Left kidney (tissue), 2 donors: ENCODE results near the gene LAMA2. TPM values are rescaled to one million over a fixed set of nuclear protein-coding genes. Genes with fewer than 3 reads are reported as not detected.

ENCODE experiments used
- DNase-seq: peaks from one replicate; pipeline ENCODE4 v3.0.0-alpha.2; 2013
- polyA plus RNA-seq: library from polyadenylated mRNA; unstranded; fragments of 120-200 nt; gene quantifications from one replicate; pipeline ENCODE4 v1.2.1, GENCODE V29; 2013; ENCODE audit not compliant: insufficient read length

The LAMA2 gene
- polyA plus RNA-seq, 1 donor, result 40.1 TPM

- no peak for DNase-seq
These were observed 639.0 kb downstream of the LAMA2 start for GRCh38 chr6:129521946-129522345.

DNA sequence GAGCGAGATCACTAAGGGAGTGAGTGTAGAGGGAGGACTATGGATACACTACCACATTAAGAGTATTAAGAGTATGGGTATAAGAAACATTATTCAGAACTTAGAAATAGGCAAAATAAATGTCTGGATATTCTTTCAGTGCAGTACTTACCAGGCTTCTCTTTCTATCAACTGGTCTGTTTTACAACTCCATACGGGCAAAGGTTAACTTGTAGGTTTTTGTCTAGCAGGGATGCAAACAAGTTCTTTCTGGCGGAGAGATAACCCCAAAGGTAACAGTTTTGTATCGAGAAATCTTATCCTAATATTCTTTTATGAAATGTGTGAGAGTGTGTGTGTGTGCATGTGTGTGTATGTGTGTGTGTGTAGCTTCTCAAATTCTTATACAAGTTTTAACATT is 640.9 kb downstream of the LAMA2 start:
- no peak for DNase-seq

- no peak for DNase-seq
These were observed 642.1 kb downstream of the LAMA2 start for GRCh38 chr6:129525055-129525454.

GRCh38 chr6:129534926-129535325 is 652.0 kb downstream of the LAMA2 start:
- no peak for DNase-seq

GRCh38 chr6:129536271-129536670 is 653.3 kb downstream of the LAMA2 start:
- no peak for DNase-seq

GRCh38 chr6:129539032-129539431 is 656.1 kb downstream of the LAMA2 start:
- no peak for DNase-seq

- DNase-seq, result no peak
These were observed 659.8 kb downstream of the LAMA2 start for GRCh38 chr6:129542705-129543104.

GRCh38 chr6:129543981-129544380 is 661.0 kb downstream of the LAMA2 start:
- DNase-seq, result no peak

- no peak for DNase-seq
These were observed 662.1 kb downstream of the LAMA2 start for GRCh38 chr6:129544892-129545612.

DNA sequence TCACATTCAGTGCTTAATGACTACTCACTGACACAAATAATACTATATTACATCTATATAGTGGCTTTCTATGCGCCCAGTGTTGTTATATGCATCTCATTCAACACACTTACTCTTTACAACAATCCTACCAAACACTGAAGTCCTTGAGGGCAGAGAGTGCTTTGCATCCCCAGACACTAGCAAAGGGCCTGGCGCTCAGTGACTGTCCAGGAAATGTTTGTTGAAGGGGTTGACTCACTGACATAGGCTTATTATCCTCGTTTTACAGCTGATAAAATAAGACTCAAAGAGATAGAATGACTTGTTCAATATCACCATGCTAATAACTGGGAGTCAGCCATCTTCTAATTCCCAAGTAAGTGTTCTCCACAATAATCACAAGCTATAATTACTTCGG is 663.8 kb downstream of the LAMA2 start:
- no peak for DNase-seq

GRCh38 chr6:129551486-129551885 is 668.5 kb downstream of the LAMA2 start:
- DNase-seq, result no peak

DNA sequence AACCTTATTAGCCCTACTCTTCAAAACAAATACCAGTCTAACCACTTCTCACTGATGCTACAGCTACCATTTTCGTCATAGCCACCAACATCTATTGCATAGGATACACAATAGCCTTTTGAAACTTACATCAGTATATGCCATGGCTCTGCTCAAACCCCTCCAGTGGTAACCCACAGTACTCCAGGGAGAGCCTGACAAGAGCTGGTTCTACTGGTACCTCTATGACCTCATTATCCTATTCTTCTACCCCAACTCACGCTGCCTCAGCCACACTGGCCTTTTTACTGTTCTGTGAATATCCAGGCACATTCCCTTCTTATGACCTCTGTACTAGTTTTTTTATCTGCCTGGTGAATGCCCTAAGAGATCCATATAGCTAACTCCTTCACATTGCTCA is 669.5 kb downstream of the LAMA2 start:
- DNase-seq, result no peak

GRCh38 chr6:129555206-129555832 is 672.4 kb downstream of the LAMA2 start:
- DNase-seq, result no peak

DNA sequence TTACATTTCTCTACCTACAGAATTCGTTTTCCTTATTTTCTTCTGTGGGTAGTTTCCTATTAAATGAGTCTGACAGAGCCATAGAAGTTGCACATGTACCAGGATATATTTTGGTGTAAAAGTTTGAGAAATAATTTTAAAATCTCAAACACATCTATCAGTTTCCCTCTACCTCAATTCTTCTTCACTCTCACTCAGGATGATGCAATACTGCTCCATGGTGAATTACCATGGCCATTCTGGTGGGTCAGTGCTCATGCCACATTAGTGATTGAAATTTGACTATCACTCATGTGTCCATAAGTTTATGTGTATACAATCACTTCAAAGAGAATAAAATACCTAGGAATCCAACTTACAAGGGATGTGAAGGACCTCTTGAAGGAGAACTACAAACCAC is 675.3 kb downstream of the LAMA2 start:
- no peak for DNase-seq

DNA sequence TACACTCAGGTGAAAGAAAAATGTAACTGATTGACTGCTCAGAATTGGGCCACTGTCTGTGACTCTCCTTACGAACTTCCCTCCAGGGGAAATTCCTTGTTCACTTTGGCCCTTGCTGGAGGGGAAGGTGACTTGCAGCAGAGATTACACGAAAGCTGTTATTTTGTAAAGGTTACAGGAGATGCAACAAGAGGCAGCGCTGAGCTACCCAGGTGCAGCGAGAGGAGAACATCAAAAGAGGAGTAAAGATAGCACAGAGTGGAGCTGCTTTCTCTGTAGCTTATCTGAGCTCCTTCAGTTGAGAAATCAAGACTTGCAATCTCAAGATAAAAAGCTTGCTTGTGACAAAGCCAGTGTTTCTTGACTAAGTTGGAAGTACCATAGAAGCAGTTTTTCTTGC is 682.4 kb downstream of the LAMA2 start:
- no peak for DNase-seq

GRCh38 chr6:129565811-129566210 is 682.9 kb downstream of the LAMA2 start:
- DNase-seq, result no peak
